Ammon's horn (tissue), 1 donor: Measurements from ENCODE around the gene HECTD2.
"Not testable (repeated sequence)": the region's sequence is repeated elsewhere in the genome, so short reads cannot be mapped to it uniquely, and the experiment has no call there.

ENCODE experiments used
- DNase-seq: peaks from one replicate; pipeline ENCODE4 v3.0.0-alpha.2; 2016; ENCODE audit warnings: low spot score

Gene HECTD2

GRCh38 chr10:91472911-91473310, 62.8 kb downstream of the HECTD2 start:
- DNase-seq: no peak

- no peak for DNase-seq
Measured at GRCh38 chr10:91474009-91474408, 63.9 kb downstream of the HECTD2 start.

- no peak for DNase-seq
Measured at GRCh38 chr10:91477236-91477635, 67.1 kb downstream of the HECTD2 start.

GRCh38 chr10:91479583-91479982, 69.4 kb downstream of the HECTD2 start:
- no peak for DNase-seq

- DNase-seq: no peak
Measured at GRCh38 chr10:91487911-91488582, 77.9 kb downstream of the HECTD2 start.

GRCh38 chr10:91493313-91493712, 83.2 kb downstream of the HECTD2 start:
- no peak for DNase-seq

GRCh38 chr10:91495402-91495801, 85.3 kb downstream of the HECTD2 start:
- DNase-seq: no peak

GRCh38 chr10:91496016-91496415, 85.9 kb downstream of the HECTD2 start:
- DNase-seq: no peak

- no peak for DNase-seq
Measured at GRCh38 chr10:91511549-91512330, 101.6 kb downstream of the HECTD2 start.

GRCh38 chr10:91512458-91512857, 102.3 kb downstream of the HECTD2 start:
- no peak for DNase-seq

GRCh38 chr10:91513598-91514424, 103.7 kb downstream of the HECTD2 start:
- no peak for DNase-seq

- no peak for DNase-seq
Measured at GRCh38 chr10:91514787-91515186, 104.6 kb downstream of the HECTD2 start.

GRCh38 chr10:91517394-91517793, 107.2 kb downstream of the HECTD2 start:
- DNase-seq: no peak

GRCh38 chr10:91519899-91520514, 109.9 kb downstream of the HECTD2 start:
- no peak for DNase-seq

GRCh38 chr10:91520661-91521060, 110.5 kb downstream of the HECTD2 start:
- DNase-seq: no peak

- no peak for DNase-seq
Measured at GRCh38 chr10:91521439-91521838, 111.3 kb downstream of the HECTD2 start.

GRCh38 chr10:91525896-91526712, 116.0 kb downstream of the HECTD2 start:
- no peak for DNase-seq

- no peak for DNase-seq
Measured at GRCh38 chr10:91528080-91528479, 117.9 kb downstream of the HECTD2 start.

GRCh38 chr10:91528768-91529167, 118.6 kb downstream of the HECTD2 start:
- no peak for DNase-seq

- DNase-seq: not testable (repeated sequence)
Measured at GRCh38 chr10:91534789-91535188, 124.6 kb downstream of the HECTD2 start.

GRCh38 chr10:91536111-91536510, 126.0 kb downstream of the HECTD2 start:
- DNase-seq: no peak
